ENCODE data around the gene DGKI.
"Not testable (repeated sequence)": the region's sequence is repeated elsewhere in the genome, so short reads cannot be mapped to it uniquely, and the experiment has no call there.

The DGKI gene

DNA sequence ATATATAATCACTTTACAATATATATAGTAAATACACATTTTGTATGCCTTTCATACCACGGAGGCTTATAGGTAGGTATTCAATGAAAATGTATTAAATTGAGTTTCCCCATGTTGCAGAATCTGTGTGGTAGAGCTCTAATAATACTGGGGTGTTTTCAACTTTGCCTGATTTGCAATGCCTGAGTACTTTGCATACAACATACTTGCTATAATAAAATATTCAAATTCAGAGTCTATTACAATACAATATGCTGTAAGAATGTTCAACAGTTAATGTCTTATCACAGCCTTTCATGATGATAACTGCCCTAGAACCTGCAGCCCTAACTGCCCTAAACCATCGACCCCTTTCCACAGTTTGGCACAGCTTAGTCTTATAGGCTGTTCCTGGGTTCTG, 114.6 kb downstream of the DGKI start:
- no peak for DNase-seq

DNA sequence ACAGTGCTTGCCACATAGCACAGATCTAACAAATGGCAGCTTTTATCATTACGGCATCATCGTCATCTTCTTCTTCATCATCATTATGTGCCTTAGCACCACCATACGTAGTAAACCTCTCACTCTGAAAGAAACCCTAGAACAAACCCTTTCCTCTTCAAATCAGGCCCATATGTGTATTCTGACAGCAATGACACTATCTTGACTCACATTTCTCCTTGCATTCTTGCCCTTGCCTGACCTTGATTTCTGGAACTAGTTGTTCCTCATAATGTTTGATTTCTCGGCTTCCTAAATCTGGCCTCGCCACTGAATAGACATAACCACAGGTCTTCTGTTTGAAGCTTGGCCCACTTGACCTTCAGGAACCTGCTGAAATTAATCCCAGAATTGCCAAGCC, 115.3 kb downstream of the DGKI start:
- DNase-seq = no peak

- DNase-seq = no peak
Observed at GRCh38 chr7:137728426-137728825, 118.3 kb downstream of the DGKI start.

- DNase-seq = no peak
Observed at GRCh38 chr7:137727413-137727812, 119.4 kb downstream of the DGKI start.

DNA sequence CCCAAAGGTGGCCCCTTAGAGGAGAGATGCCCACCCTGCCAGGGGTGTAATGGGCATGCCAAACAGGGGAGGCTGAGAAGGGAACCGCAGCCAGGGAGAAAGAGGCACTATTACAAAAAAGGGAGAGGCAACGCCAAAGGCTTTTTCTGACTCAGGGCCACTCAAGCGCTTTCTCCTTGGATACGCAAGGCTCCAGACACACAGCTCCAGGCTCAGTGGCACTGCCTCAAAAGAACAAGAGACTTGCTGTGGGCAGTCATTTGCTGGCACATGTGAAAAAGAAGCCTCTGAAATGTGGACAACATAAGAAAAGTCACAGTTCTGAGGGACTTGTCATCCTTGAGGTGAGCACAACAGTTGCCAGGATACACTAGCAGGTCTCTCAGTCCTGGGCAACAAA, 128.4 kb downstream of the DGKI start:
- DNase-seq = no peak

- DNase-seq = no peak
Observed at GRCh38 chr7:137717811-137718271, 128.9 kb downstream of the DGKI start.

- DNase-seq = no peak
Observed at GRCh38 chr7:137717045-137717444, 129.7 kb downstream of the DGKI start.

DNA sequence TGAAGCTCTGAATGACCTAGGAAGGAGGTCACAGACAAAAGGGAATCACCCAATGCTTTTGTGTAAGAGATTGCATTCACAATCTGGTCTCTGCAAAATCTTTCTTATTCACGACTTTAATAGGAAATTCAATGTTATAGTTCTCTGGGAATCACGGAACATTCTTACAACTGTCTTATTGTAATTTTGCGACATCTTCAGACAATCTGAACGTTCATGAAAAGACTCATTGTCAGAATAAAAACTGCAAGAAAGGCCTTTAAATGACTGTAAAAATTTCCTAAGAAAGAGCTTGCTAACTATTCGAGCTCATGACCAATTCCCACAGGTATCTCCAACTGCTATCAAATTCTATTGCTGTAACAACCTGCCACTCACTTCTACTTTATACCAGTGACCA, 130.7 kb downstream of the DGKI start:
- no peak for DNase-seq

- DNase-seq = no peak
Observed at GRCh38 chr7:137715533-137715932, 131.2 kb downstream of the DGKI start.

- DNase-seq = no peak
Observed at GRCh38 chr7:137715121-137715520, 131.7 kb downstream of the DGKI start.

GRCh38 chr7:137706330-137706729, 140.4 kb downstream of the DGKI start:
- DNase-seq = not testable (repeated sequence)

DNA sequence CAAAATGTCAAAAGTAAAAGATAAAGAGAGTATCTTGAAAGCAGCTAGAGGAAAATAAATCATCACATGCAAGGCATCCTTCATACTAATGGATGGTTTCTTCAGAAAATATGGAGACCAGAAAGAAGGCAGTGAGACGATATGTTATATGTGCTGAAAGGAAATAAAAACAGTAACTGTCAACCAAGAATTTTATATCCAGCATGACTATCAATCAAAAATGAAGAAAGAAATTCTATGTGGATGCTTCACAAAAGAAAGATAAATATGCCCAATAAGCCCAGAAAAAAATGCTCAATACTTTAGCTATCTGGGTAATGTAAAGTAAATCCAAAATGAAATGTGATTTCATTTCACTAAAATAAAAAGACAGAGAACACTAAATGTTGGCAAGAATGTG, 142.1 kb downstream of the DGKI start:
- no peak for DNase-seq

- no peak for DNase-seq
Observed at GRCh38 chr7:137703291-137704010, 143.3 kb downstream of the DGKI start.

DNA sequence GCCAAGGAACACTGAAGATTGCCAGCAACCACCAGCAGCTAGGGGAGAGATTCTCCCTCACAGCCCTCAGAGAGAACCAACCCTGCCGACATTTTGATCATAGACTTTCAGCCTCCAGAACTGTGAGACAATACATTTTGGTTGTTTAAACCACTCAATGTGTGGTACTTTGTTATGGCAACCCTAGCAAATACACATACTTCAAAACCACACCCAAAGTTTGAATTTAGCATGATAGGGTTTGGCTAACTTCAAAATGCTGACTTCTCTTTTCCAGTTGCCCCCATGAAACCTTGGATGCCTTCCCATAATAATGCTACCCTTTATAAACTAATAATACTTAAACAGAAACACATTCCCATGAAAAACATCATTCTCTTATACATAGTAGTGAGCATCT, 149.8 kb downstream of the DGKI start:
- DNase-seq = no peak

DNA sequence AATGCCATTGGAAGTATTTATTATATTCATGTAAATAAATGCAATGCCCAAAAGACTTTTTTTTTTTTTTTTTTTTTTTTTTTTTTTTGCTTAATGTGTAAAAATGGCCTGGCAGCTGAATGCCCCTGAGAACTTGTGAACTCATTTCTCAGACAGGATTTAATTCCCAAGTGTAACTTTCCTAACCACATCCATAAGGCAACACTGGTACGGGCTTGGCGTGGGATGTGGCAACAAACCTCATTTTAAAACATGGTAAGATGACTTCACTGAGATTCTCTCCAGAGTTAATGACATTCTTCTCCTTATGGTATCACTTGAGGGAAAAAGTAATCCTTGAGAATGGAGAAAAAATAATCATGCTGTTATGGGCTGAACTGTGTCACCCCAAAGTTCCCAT, 150.4 kb downstream of the DGKI start:
- no peak for DNase-seq

DNA sequence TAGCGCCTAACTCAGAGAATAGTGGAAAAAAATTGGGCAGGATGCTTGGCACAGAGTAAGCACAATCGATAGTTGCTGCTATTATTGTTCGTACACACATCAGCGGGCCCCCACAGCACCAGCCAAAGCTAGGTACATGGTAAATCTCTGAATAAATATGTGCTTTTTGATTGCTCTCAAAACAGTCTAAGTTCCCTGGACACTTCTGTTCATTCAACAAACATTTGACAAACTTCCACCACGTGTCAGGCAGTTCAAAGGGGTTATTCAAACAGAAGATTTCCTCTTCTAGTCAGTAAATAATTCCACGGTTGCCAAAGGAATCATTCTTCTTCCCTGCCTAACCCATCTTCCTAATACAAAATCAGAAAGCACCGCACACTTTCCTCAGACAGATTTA, 150.8 kb downstream of the DGKI start:
- no peak for DNase-seq

DNA sequence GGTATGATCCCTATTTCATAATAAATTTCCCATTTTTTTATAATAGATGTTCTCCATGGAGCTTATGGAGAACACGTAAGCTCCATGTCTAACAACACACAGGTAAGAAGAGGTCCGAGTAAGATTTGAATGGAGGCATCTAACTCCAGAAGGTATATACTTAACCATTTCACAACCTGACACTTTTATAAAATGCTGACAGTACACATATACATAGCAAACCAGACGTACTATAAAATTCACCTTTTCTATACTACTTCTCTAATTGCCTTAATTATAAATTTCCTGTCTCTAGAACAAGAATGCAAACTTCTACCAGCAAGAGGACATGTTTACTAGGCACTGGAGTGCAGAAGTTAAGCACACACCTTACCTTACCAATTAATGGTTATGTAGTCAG, 151.3 kb downstream of the DGKI start:
- no peak for DNase-seq

DNA sequence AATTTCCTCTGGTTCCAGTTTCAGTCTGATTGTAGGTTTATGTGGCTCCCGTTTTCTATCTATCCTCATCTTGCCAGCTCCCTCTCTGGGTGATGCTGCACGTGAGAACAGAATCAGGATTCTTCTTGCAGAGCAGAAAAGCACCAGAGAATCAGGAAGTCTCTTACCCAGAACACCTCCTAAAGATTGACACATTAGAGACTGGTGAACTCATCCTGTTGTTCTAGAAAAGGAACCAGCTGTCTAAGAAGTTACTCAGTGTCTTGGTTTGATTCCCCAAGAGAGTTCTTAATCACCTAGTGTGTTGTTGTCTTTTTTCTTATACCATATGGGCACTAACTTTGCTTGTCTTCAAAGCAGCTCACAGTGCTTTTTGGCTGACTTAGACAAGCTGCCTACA, 152.4 kb downstream of the DGKI start:
- DNase-seq = no peak

DNA sequence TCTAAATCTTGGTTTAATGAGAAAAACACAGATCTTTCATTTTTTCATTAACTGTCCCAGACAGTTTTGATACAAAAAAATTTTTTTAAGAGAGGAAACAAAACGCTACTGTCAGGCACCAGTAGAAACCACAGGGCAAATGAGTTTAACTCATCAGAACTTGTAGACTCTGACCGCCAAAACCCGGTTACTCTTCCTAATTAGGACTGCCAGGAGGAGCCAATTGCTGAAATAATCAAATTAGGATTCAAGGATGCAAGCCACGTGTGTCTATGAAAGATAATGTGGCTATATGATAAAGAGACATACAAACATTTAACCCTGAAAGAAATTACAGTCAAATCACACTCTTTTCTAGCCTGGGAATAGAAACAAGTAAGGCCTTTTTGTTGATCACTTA, 154.4 kb downstream of the DGKI start:
- no peak for DNase-seq

DNA sequence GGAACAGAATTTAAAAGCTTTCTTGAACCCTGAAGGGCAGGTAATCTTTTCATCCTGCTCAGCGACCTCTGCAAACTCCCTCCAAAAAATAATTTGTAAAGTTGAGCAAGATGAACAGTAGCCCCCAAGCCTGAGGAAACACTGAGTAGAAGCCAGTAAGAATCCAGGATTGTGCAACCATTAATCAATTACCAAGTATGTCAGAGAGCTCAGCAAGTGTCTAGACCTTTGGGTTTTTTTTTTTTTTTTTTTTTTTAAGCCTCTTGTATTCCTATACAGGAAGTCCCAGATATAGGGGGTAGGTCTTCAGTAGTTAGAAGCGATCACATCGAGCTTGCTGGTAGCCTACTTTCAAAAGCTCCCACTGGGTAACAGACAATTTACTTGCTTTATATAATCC, 155.2 kb downstream of the DGKI start:
- no peak for DNase-seq

GRCh38 chr7:137690635-137691034, 156.1 kb downstream of the DGKI start:
- DNase-seq = no peak

GRCh38 chr7:137689761-137690160, 157.0 kb downstream of the DGKI start:
- no peak for DNase-seq

DNA sequence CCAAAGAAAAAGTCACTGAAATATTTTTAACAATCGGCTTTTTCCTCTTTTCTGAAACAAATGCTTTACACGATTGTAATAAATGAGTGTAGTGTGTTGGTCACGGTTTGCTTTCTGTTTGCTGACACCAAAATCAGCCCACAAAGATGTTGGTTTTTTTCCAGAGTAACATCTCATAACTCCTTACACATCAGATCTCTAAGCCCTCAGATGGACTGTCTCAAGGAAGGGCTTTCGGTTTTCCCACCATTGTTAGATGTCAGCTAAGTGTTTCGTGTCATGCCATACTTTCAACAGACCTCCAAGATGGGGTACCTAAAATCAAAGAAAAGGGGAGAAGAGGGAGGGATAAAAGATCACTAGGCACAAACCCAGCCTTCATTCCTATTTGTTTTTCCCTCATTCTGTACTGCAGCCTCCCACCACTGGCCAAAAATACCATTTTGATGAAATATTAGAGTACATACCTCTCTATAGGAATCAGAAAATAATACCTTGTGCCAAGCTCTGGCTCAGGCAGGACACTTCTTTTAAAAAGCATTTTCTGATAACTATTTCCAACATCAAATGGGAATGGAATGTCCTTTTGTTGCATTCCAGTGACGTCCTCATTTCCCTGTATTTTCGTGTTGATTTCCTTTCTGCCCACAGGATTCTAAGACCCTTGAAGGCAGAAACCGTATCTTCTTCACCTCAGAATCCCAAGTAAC, 159.1 kb downstream of the DGKI start:
- DNase-seq = no peak

DNA sequence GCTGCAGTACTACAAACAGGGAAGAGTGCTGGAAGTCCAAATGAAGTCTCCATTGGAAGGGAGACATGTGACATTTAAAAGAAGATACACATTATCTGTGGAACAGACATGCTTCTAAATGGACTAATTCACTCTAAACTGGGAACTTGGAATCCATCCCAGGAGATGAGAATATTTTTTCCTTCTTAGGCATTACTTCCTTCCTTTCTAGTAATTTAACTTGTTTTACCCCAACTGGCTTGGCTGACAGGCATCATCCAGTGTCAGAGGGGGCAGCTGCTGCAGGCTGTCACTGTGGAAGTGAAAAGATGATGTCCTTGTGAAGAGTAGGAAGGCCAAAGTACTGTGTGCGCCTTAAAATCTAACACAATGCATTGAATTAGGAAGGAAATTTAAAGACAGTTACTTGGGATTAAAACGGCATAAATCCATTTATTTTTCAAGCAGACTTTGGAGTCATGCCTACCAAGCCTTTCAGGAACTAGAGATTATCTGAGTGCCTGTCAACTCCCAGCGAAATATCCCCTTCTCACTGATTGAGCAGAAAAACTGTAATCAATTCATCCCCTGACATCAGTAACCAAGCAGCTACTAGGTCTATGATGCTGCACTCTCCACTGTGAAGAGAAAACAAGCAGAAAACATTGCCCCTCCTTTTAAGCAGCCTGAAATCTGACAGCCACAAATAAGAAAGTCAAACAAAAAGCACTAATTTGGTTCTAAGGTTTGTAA, 161.2 kb downstream of the DGKI start:
- no peak for DNase-seq

Measured in NK-92 treated with Interleukin-12 subunit alpha and Interleukin-12 subunit beta, amount 100 ng/mL, for 24 hours (cell line).